HFF-Myc (cell line): ENCODE results near the gene NEMP2.

Source experiments
- DNase-seq: peaks from one replicate; pipeline ENCODE4 v3.0.0-alpha.2; 2011; ENCODE audit warnings: low read depth; ENCODE audit errors: extremely low read depth
- H3K4me3 ChIP-seq: replicated peaks from 2 replicates; pipeline ENCODE4 v1.5.1; 2011; ENCODE audit warnings: low read depth, mild to moderate bottlenecking, control low read depth, low read length
- CTCF ChIP-seq: IDR thresholded peaks from 2 replicates; pipeline ENCODE4 v1.5.1; 2012; ENCODE audit warnings: mild to moderate bottlenecking, low read depth, low read length, control low read depth; ENCODE audit errors: missing control alignments

Gene NEMP2

GRCh38 chr2:190534310-190535120 is at the start of gene NEMP2:
Gene NEMP2, minus strand, starts transcription at chr2:190534722. Its CDS starts 67 bp downstream, at chr2:190534655.
- H3K4me3 ChIP-seq = peak within 1 kb of the TSS; percentile 53
- no peak for DNase-seq
- TF ChIP-seq CTCF = no peak

GRCh38 chr2:190583507-190584337 is 49.2 kb upstream of the NEMP2 start:
- H3K4me3 ChIP-seq = no peak overlapping the region
- DNase-seq = no peak
- TF ChIP-seq CTCF = no peak

- no peak for TF ChIP-seq CTCF
- no peak for DNase-seq
- H3K4me3 ChIP-seq = no peak overlapping the region
Observed at GRCh38 chr2:190582736-190583506, 48.4 kb upstream of the NEMP2 start.

GRCh38 chr2:190582019-190582418 is 47.5 kb upstream of the NEMP2 start:
- no peak for TF ChIP-seq CTCF
- DNase-seq = no peak
- no peak overlapping the region for H3K4me3 ChIP-seq

- DNase-seq = no peak
- no peak for TF ChIP-seq CTCF
Observed at GRCh38 chr2:190579915-190580846, 45.7 kb upstream of the NEMP2 start.

GRCh38 chr2:190579058-190579410 is 44.5 kb upstream of the NEMP2 start:
- DNase-seq = no peak
- no peak overlapping the region for H3K4me3 ChIP-seq
- no peak for TF ChIP-seq CTCF

More at GRCh38 chr2:190579915-190580846, 45.7 kb upstream of the NEMP2 start:
- no peak overlapping the region for H3K4me3 ChIP-seq
